Measurements from ENCODE around the gene DNM2.

- TF ChIP-seq EZH2 (optimal IDR thresholded peaks at IDR 0.05; ENCODE audit: low read depth, low read length) (no peak), CTCF (IDR thresholded peaks at IDR 0.05; ENCODE audit: low read length) (no peak)
These were observed 158.8 kb downstream of the DNM2 start for GRCh38 chr19:10876459-10877240.
